Measurements from ENCODE around the gene EMX2. TPM values are rescaled to one million over a fixed set of nuclear protein-coding genes. Genes with fewer than 3 reads are reported as not detected.

EMX2 gene
- total RNA-seq, 4 donors from 2014 or later, result not detected

- Histone ChIP-seq H3K27ac (no peak overlapping the region), H3K36me3 (no peaks in the 10 kb centered on the region), H3K27me3 (peaks cover 0 to 70% of the 10 kb centered on the region in 2 donors), H3K9me3 (no peaks in the 10 kb centered on the region), H3K4me3 (no peak overlapping the region), H3K4me1 (peaks cover 0 to 27% (median 0%) of the 10 kb centered on the region in 4 donors)
- no peak for DNase-seq
- TF ChIP-seq, protein P1, sequence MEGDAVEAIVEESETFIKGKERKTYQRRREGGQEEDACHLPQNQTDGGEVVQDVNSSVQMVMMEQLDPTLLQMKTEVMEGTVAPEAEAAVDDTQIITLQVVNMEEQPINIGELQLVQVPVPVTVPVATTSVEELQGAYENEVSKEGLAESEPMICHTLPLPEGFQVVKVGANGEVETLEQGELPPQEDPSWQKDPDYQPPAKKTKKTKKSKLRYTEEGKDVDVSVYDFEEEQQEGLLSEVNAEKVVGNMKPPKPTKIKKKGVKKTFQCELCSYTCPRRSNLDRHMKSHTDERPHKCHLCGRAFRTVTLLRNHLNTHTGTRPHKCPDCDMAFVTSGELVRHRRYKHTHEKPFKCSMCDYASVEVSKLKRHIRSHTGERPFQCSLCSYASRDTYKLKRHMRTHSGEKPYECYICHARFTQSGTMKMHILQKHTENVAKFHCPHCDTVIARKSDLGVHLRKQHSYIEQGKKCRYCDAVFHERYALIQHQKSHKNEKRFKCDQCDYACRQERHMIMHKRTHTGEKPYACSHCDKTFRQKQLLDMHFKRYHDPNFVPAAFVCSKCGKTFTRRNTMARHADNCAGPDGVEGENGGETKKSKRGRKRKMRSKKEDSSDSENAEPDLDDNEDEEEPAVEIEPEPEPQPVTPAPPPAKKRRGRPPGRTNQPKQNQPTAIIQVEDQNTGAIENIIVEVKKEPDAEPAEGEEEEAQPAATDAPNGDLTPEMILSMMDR (IDR thresholded peaks at IDR 0.05), result no peak
- no peak for TF ChIP-seq POLR2A (IDR thresholded peaks at IDR 0.05)
Measured at GRCh38 chr10:117533507-117534281, 8.9 kb upstream of the EMX2 start.

DNA sequence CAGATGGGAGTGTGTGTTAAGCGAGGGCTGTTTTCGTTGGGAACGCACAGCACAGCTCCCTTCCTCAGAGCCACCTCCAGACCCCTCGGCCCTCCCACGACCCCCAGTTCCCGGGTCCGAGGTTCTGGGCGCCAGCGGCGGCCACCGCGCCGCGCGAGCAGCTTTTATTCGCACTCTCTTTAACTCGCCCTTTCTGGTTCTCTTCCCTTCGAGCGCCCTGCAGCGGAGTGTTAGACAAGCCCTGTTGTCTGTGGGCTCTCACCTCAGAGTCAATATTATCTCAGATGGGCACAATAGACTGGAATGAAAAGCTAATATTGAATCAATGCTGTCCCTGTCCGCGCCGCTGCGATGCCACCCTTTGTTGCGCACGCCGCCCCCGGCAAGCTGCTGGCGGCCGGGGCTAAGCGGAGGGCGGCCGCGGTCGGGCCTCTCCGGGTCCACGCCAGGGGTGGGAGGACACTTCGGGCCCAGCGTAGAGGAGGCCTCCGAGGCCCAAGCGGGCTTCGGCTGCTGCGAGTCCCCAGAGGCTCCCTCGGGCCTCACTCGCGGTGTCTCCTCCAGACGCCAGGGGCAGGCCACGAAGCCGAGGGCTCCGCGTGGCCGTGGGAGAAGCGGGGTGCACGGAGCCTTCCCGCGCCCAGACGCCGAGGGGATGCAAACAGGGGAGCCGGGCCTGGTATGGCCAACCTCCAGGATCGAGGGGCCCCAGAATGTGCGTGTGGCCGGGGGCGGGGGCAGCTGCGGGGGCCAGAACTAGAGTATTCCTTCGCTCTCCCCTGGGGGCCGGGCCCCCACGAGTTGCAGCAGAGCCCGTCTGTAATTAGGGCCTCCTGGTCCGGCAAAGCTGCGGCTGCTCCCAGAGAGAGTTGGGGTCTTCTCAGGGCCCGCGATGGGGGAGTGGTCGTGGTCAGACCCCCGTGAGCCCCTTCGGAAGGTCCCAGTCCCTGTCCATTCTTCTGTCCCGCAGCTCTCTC lies 7.9 kb upstream of the EMX2 start:
- peak in 1 of 3 donors; percentile 45 for DNase-seq
- H3K9me3 ChIP-seq, result no peaks in the 10 kb centered on the region
- H3K36me3 ChIP-seq, result no peaks in the 10 kb centered on the region
- TF ChIP-seq POLR2A (IDR thresholded peaks at IDR 0.05), result no peak
- TF ChIP-seq, protein P1 (IDR thresholded peaks at IDR 0.05), result no peak
- peaks cover 0 to 79% of the 10 kb centered on the region in 2 donors for H3K27me3 ChIP-seq
- no peak overlapping the region for H3K27ac ChIP-seq
- H3K4me1 ChIP-seq, result peaks cover 0 to 27% (median 0%) of the 10 kb centered on the region in 4 donors
- peak overlapping the region in 1 of 4 donors; percentile 39 for H3K4me3 ChIP-seq

GRCh38 chr10:117535298-117536071 lies 7.1 kb upstream of the EMX2 start:
- TF ChIP-seq POLR2A (IDR thresholded peaks at IDR 0.05), result no peak
- TF ChIP-seq, protein P1 (IDR thresholded peaks at IDR 0.05), result no peak
- H3K4me1 ChIP-seq, result peaks cover 0 to 27% (median 0%) of the 10 kb centered on the region in 4 donors

GRCh38 chr10:117536072-117536865 lies 6.3 kb upstream of the EMX2 start:
- DNase-seq, result no peak

More at GRCh38 chr10:117535298-117536071, 7.1 kb upstream of the EMX2 start:
- H3K36me3 ChIP-seq, result no peaks in the 10 kb centered on the region
- peak in 1 of 3 donors; percentile 45 for DNase-seq
- H3K27ac ChIP-seq, result no peak overlapping the region
- no peaks in the 10 kb centered on the region for H3K9me3 ChIP-seq
- H3K4me3 ChIP-seq, result peak overlapping the region in 2 of 4 donors; percentile 31 to 39
- peaks cover 0 to 87% of the 10 kb centered on the region in 2 donors for H3K27me3 ChIP-seq

More at GRCh38 chr10:117536072-117536865, 6.3 kb upstream of the EMX2 start:
- no peak overlapping the region for H3K27ac ChIP-seq
- no peak overlapping the region for H3K4me3 ChIP-seq
- peaks cover 0 to 89% of the 10 kb centered on the region in 2 donors for H3K27me3 ChIP-seq
- no peaks in the 10 kb centered on the region for H3K36me3 ChIP-seq
- TF ChIP-seq POLR2A (IDR thresholded peaks at IDR 0.05), result no peak
- TF ChIP-seq, protein P1 (IDR thresholded peaks at IDR 0.05), result no peak
- no peaks in the 10 kb centered on the region for H3K9me3 ChIP-seq
- peaks cover 0 to 27% (median 0%) of the 10 kb centered on the region in 4 donors for H3K4me1 ChIP-seq

Data from Peyer's patch (tissue), 4 donors.